CD4-positive, alpha-beta T cell treated with Interleukin-17A for 4 hours (primary cell): ENCODE results near the gene CRTC1.

Source experiments
- DNase-seq: peaks from one replicate; pipeline ENCODE4 v3.0.0-alpha.2; 2020; ENCODE audit warnings: mixed read lengths

CRTC1 gene

DNA sequence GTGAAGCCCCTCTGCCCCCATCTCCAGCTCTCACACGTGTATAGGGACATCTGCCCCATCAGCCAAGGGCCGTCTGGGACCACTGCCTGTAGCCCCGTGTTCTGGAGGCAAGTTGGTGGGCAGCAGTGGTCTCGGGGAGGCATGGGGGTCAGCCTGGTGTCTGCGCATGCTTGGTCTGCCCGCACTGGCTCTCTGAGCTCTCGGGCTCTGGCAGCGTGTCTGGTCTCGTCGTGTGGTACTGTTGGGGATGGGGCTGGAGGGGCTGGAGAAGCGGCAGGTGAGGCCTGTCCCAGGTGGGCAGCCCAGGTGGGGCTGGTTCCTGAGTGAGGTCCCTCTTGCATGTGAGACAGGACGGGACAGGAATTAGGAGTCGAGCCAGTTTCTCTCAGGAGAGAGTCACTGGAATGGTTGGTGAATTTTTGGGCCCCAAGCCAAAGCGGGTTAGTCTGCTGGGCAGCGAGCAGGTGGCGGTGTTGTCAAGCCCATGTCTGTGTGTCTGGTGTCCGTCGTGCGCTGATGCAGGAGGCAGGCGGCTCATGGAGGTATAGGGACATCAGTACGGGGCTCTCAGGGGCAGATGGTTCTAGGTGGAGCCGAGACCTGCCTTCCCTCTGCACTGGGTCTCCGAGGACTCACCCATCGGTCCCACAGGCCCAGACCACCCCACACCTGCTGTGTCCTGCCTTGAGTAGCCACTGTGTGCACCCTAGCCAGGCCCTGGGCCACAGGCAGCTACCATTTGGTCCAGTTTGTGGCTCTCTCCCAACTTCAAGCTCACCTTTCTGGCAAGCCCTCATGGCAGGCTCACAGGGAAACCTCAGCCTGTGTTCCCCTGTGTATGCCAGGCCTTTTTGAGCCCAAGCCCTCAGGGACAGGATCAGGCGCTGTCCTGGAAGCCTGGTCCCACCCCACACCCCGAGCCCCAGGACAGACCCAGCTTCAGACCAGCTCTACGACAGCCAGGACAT lies 89.4 kb downstream of the CRTC1 start:
- no peak for DNase-seq

DNA sequence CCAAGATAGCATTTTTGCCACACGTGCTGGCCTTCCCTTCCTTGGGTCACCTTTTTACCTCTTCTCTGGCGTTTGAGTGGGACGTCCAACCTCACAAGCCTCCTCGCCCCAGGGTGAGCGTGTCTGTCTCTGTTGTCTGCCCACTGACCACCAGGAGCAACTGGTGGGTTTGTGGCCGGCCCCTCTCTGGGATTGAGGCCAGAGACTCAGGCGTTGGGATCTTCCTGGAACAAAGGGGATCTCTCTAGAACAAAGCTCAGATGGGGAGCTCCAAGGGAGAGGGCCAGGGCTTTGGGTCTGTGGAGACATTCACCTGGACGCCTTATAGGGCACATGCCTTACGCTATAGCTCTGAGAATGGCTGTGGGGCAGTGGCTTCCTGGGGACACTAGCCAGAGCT lies 90.2 kb downstream of the CRTC1 start:
- no peak for DNase-seq

DNA sequence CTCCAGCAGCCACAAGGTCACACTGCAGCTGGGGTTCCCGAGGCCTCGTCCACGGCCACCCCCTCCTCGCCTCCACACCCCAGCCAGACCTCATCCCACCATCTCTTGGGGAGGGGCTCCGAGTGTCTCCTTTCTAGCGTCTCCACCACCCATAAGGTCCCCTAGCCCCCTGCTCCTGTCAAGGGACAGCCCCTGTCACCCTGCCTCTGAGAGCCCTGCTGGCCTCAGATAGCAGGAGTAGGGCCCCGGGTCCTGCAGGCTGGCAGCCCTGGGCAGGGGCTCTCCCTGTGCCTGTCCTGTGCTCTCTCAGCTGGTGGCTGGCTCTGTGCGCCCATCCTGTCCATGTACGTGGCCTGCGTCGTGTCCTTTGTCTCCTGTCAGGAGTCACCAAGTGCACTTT lies 90.6 kb downstream of the CRTC1 start:
- no peak for DNase-seq

DNA sequence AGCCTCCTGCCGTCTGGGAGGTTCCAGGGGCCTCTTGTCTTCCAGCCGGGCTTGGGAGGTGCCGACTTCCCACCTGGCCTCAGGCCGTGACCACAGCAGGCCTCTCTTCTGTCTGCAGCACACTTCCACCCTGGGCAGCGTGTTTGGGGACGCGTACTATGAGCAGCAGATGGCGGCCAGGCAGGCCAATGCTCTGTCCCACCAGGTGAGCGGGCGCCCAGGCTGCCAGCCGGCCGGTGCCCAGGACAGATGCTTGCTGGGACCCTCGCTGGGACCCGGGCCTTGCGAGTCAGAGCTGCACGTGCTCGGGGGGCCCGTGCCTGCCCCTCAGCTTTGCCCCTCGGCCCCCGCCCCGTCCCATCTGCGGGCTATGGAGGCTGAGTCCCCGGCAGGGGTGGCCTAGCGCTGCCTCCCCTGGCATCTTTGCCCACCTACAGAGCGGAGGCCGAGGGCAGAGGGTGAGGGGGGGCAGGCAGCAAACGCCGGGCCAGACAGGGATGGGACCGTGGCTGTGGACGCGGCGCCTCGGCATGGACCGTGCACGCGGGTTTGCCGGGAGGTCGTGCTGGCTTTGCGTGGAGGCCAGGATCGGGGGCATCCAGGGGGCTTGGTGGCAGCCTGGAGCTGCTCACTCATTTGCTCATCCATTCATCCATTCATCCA lies 91.4 kb downstream of the CRTC1 start:
- no peak for DNase-seq

DNA sequence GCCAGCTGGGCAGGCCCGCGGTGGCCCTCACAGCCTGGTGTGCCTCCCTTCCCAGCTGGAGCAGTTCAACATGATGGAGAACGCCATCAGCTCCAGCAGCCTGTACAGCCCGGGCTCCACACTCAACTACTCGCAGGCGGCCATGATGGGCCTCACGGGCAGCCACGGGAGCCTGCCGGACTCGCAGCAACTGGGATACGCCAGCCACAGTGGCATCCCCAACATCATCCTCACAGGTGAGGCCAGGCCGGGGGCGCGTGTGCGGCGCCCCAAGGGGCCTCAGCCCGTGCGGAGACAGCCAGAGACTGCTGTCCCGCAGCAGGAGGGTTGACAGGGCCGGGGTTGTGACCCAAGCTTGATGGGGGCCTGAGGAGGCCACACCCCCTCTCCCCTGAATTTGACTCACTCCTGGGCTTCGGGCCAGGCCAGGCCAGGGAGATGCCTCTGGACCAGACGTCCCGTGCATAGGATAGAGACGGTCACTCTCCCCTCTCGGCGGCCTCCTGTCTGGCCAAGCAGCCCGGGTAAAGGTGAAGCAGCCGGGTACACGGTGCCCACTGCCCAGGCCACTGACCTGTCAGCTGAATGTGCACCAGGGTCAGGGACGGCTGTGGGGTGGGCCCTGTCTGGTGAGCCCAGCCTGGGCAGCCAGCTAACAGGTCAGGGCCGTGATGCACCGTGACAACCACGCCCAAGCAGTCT lies 92.3 kb downstream of the CRTC1 start:
- DNase-seq = no peak

DNA sequence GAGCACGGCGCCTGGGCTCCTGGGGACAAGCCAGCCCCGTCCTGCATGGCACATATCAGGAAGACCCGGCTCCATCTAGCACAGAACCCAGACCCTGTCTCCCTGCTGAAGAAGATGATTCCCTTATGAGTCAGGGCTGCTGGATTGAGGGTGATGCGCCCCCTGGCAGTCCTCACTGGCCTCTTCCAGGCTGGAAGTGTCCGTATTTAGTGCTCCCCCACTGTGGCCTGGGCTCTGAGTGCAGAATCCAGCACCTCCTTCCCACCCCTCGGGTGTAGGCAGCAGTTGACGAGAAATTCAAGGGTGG lies 92.8 kb downstream of the CRTC1 start:
- DNase-seq = no peak

DNA sequence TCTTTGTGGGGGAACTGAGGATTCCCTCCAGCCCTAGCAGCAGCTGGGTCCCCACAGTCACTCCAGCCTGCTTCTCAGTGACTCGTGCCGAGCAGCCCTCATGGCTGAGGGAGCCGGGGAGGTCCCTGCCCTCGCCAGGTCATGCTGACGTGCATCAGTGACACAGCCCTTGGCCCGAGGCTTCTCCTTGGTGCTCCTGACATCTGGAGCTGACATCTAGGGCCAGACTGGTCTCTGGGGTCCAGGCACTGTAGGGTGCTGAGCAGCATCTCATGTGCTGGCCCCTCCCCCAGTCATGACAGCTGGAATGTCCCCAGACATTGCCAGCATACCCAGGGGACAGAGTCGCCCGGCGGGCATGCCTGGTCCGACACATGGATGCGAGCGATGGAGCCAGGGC lies 93.3 kb downstream of the CRTC1 start:
- DNase-seq = no peak

DNA sequence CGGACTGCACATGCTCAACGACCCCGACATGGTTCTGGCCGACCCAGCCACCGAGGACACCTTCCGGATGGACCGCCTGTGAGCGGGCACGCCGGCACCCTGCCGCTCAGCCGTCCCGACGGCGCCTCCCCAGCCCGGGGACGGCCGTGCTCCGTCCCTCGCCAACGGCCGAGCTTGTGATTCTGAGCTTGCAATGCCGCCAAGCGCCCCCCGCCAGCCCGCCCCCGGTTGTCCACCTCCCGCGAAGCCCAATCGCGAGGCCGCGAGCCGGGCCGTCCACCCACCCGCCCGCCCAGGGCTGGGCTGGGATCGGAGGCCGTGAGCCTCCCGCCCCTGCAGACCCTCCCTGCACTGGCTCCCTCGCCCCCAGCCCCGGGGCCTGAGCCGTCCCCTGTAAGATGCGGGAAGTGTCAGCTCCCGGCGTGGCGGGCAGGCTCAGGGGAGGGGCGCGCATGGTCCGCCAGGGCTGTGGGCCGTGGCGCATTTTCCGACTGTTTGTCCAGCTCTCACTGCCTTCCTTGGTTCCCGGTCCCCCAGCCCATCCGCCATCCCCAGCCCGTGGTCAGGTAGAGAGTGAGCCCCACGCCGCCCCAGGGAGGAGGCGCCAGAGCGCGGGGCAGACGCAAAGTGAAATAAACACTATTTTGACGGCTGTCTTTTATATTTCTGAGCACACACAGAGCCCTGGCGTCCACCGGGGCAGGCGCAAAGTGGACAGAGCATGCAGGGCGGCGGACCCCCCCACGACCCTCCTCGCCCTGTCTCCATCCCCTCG lies 94.0 kb downstream of the CRTC1 start:
- no peak for DNase-seq

DNA sequence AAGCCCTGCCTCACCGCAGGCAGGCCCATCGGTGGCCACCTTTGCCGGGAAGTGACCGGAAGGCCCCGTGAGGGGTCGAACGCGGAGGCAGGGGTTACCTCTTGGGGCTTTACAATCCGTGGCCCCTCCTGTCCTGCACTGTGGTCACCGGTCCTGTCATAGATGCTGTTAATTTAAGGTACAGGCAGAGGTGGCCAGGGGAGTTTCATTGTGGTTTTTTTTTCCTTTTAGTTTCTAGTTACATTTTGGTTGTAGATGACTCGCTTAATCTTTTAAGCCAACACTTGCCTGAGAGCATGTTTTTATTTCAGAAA lies 94.6 kb downstream of the CRTC1 start:
- no peak for DNase-seq

DNA sequence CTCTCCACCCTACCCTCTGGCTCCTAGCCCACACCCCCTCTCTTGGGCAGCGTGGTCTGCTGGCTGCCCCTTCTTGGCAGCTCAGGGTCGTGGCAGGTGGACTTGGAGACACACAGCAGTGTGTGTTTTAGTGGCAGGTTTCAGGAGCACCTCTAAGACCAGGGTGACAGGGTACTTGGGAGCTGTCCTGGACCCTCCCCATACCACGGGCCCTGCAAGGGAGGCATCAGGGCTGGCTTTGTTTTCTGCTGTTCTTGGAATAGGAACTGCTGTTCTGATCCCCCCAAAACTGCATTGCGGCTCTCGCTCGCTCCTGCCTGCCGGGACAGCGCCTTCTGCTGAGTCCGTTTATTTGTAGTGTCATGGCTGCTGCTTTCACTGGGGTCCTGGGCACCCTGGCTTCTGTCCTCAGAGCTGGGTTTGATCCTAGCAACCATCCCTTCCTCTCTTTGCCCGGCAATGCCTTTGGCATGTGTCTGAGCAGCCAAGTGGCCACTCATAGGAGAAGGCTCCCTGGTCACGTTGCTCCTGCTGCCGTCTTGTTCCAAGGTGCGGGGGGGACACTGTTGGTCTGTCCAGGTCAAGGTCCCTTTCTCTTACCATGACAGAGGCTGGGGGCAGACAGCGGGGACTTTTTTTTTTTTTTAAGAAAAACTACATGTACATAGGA lies 95.5 kb downstream of the CRTC1 start:
- no peak for DNase-seq

DNA sequence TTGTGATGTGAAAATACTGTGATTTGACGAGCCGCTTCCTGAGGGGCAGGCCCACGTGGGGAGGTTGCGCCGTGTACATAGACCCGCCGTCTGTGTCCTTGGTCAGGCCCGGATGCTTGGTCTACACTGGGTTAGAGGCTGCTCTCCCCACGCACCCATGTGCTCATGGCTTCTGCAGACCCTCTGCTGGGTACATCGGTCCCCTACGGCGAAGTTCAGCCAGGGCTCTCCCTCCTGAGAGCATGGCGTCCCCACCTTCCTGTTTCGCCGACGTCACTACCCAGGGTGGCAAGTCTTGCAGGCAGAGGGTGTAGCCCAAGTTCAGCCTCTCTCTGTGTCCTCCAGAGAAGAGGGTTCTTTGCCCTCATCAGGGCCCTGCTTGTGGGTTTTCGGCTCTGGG lies 96.6 kb downstream of the CRTC1 start:
- no peak for DNase-seq

DNA sequence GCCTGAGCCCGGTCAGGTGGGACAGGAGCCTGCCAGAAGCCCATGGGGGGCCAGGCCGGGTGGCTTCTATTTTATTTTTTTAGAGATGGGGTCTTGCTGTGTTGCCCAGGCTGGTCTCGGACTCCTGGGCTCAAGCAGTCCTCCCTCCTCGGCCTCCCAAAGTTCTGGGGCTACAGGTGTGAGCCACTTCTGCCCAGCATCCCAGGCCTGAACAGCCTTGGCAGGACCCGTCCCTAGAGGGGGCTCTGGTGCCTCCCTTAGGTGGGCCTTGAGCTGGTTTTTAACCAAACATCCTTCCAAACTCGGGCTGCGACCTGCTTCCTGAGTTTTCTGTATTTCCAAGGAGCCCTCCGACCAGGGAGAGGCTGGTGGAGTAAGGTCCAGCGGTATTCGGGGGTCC lies 97.2 kb downstream of the CRTC1 start:
- no peak for DNase-seq

DNA sequence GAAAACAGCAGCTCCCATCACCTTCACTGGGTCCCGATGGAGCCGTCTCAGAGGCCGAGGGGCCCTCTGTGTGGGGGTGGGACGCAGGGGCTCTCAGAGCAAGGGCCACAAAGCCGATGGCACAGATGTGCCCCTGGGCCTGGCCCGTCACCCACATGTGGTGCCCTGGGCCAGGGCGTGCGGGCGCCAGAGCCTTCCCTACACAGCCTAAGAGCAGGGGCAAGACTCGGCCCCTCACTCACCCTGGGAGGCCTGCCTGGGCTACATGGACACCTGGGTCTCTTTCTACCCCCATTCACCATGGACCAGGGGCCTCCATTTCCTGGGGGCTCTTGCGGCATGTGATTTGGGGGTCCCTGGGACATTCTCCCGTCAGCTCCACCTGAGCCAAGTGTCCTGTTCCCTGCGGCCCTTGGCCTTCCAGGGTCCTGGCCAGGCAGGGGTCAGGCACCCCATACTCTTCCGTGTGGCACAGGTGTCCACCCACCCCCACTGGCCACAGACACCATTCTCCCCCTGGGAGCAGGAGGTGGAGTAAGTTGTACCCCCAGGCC lies 97.6 kb downstream of the CRTC1 start:
- DNase-seq = no peak

DNA sequence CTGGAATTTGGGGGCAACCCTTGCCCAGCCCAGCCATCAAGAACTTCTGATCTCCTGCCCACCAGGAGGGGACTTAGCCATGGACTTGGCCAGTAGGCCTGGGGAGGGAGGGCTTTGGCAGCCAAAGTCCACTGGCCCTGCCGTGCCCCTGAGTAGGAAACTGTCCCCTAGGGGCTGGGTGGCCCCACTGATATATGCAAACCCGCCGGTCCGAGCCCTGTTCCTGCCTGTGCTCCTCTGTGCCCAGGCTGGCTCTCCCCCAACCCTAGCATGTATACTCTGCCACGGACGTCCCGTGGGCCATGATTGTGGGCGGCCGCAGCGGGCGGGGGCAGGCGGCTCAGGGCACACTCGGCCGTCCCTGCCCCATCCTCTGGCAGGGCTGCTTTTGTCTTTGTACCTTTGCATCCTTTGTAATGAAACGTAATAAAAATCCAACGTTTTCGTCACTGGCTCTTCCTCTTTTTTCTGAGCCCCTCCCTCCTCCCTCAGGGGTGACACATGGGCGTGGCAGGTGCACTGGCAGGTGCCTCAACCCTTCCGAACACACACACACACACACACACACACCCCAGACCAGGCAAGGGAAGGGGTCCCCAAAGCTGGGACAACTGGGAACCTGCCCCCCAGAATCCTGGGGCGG lies 98.5 kb downstream of the CRTC1 start:
- DNase-seq = no peak

DNA sequence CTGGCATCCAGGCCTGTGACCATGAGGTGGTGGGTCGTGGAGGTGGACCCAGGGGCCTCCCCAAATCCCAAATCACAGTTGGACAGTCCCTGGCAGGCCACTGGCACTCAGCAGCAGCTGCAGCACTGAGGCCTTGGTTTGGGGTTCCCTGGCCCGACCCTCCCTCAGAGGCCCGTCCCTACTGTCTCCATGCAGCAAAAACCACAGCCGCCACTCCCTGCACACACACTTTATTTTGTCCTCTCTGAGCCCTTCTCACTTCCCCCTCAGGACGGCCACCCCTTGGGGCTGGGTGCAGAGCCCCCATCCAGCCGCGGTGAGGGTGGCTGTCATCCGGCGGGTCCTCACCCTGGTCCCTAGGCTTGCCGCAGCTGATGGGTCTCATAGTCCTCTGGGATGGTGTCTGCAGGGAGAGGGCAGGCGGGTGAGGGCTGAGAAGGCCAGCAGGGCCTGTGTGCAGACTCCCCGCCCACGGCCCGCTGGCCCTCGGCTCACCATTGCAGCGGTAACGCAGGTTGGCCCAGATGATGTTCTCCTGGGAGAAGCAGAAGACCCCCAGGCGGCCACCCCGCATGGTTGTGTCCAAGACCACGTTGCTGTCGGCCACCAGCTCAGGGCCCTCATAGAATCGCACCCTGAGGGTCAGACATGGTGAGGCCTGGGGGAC lies 99.2 kb downstream of the CRTC1 start:
- DNase-seq = no peak

DNA sequence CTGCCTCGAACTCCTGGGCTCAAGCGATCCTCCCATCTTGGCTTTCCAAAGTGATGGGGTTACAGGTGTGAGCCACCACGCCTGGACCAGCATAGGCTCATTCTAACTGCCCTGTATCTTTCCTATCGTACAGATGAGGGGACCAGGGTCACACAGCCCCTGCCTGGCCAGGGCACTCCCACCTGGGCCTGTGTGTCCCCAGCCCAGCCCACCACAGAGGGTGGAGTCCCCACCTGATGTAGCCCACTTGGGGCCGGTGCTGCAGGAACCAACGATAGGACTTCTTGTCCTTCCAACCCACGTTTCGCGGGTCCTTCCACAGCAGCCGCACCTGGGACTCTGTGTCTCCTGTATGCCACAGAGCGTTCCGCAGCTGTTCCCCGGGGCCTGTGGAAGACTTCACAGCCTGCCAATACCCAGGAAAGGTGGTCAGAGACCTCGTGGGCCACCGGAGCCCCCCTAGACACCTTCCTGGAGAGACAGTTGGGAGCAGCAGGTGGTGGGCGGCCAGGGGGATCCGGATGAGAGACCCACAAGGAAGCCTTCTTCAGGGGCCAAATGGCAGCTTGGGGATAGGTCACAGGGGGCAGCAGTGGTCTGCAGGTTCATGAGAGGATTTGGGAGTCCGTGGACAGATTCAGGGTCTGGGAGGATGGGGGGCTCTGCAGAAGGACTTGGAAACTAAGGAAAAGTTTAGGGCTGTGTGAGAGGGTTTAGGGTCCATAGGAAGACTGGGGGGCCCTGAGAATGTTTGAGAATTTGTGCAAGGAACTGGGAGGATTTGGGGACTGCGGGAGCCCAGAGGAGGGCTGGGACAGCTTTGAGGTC lies 100.7 kb downstream of the CRTC1 start:
- DNase-seq = no peak

DNA sequence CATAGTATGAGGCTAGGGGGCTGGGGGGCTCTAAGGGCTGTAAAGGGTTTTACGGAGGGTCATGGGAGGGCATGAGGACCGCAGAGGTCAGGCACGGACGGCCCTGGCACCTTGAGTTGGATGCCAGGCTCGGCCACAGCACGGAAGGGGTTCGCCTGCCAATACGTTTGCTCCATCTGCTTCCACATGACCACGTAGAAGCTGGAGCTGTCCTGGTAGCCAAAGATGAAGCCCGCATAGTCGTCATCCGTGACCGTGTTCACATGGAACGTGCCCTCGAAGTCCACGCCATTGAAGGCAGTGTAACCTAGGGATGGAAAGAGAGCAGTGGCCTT lies 101.3 kb downstream of the CRTC1 start:
- no peak for DNase-seq

DNA sequence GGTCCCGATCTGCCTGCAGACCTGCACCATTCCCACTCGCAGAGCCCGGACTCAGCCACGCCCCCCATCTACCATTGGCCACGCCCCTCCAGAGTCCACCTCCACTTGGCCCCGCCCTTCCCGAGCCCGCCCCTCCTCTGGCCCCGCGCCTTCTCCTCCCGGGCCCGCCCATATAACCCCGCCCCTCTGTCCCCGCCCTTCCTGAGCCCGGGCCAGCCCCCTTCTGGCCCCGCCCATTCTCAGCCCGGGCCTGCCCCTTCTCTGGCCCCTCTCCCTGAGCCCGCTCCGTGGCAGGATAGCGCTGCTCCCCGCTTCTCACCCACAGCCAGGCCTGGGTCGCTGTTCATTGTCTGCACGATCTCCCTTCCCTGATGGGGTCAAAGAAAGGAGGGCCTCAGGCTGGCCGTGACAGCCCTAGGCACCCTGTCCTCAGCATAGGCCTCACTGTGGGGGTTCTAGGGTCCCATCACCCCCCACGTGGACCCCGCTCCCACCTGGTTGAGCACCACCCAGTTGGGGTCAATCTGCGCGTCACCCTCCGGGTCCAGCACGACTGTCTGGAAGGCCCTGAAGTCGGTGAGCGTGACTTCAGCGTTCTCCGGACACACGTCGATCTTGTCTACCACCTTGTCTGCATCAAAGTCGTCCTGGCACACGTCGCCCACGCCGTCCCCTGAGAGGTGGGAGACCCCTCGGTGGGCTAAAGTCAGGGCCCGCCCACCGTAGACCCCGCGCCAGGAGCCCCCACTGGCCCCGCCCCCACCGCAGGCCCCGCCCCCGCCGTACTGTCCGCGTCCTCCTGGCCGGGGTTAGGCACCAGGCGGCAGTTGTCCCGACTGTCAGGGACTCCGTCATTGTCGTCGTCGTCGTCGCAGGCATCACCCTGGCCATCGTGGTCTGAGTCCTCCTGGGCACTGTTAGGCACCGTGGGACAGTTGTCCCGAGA lies 102.0 kb downstream of the CRTC1 start:
- peak; percentile 72 for DNase-seq
